Activated T-cell treated with anti-CD3 and anti-CD28 coated beads, Interleukin-2, amount 50 U/mL, for 72 hours (primary cell): Measurements from ENCODE around the gene CTBP2. TPM values are rescaled to one million over a fixed set of nuclear protein-coding genes. Genes with fewer than 3 reads are reported as not detected.

Experiments
- ATAC-seq, 2 donors: fragments of 150-1000 bp; cut with Tn5 transposase; replicated peaks in 1 of 2; 2 replicates each; pipeline ENCODE4 v1.10.0; 2021; ENCODE audit warnings: moderate library complexity in 2 of 2, mild to moderate bottlenecking in 1 of 2
- DNase-seq, 2 donors: peaks; one replicate each; pipeline ENCODE4 v3.0.0; 2021 to 2022; ENCODE audit warnings: mixed read lengths in 1 of 2
- H3K27ac Mint-ChIP-seq: one replicate; pipeline ENCODE4 v1.8.0; 2022; ENCODE audit warnings: mild to moderate bottlenecking, moderate library complexity, mixed read lengths
- H3K27me3 Mint-ChIP-seq: one replicate; pipeline ENCODE4 v1.8.0; 2022; ENCODE audit warnings: low read depth, mixed read lengths
- H3K36me3 Mint-ChIP-seq, 2 donors: one replicate each; pipeline ENCODE4 v1.8.0; 2022; ENCODE audit warnings: mixed read lengths in 2 of 2, mild to moderate bottlenecking in 1 of 2; ENCODE audit not compliant: insufficient read depth in 2 of 2
- H3K4me1 Mint-ChIP-seq: one replicate; pipeline ENCODE4 v1.8.0; 2022; ENCODE audit warnings: low read depth, mixed read lengths
- H3K4me3 Mint-ChIP-seq, 2 donors: one replicate each; pipeline ENCODE4 v1.8.0; 2022; ENCODE audit warnings: mild to moderate bottlenecking in 2 of 2, mixed read lengths in 2 of 2, moderate library complexity in 2 of 2
- H3K9me3 Mint-ChIP-seq, 2 donors: one replicate each; pipeline ENCODE4 v1.8.0; 2022; ENCODE audit warnings: mixed read lengths in 2 of 2
- total RNA-seq, 2 donors: library from RNA; stranded (reverse); gene quantifications; one replicate each; pipeline ENCODE4 v1.2.3, GENCODE V29; 2022

CTBP2 gene
- total RNA-seq, 2 donors from 2014 or later: 0.72 to 2.5 TPM

GRCh38 chr10:125141150-125141859 is 19.1 kb downstream of the CTBP2 start:
- H3K4me3 Mint-ChIP-seq: no peak overlapping the region
- DNase-seq (no peak), ATAC-seq (no peak)
- H3K4me1 Mint-ChIP-seq: no peaks in the 10 kb centered on the region
- no peak overlapping the region for H3K27ac Mint-ChIP-seq
- no peaks in the 10 kb centered on the region for H3K9me3 Mint-ChIP-seq
- H3K27me3 Mint-ChIP-seq: no peaks in the 10 kb centered on the region
- H3K36me3 Mint-ChIP-seq: no peaks in the 10 kb centered on the region

- no peak overlapping the region for H3K27ac Mint-ChIP-seq
- H3K4me3 Mint-ChIP-seq: no peak overlapping the region
- no peak for DNase-seq
- no peaks in the 10 kb centered on the region for H3K4me1 Mint-ChIP-seq
- H3K27me3 Mint-ChIP-seq: no peaks in the 10 kb centered on the region
- no peak for ATAC-seq
- no peaks in the 10 kb centered on the region for H3K9me3 Mint-ChIP-seq
- H3K36me3 Mint-ChIP-seq: no peaks in the 10 kb centered on the region
Observed at GRCh38 chr10:125140151-125140550, 20.2 kb downstream of the CTBP2 start.

- H3K9me3 Mint-ChIP-seq: no peaks in the 10 kb centered on the region
Observed at GRCh38 chr10:125137601-125138438, 22.5 kb downstream of the CTBP2 start.

GRCh38 chr10:125136087-125136486 is 24.3 kb downstream of the CTBP2 start:
- no peak overlapping the region for H3K27ac Mint-ChIP-seq
- H3K9me3 Mint-ChIP-seq: no peaks in the 10 kb centered on the region
- no peak overlapping the region for H3K4me3 Mint-ChIP-seq
- H3K4me1 Mint-ChIP-seq: no peaks in the 10 kb centered on the region
- ATAC-seq (no peak), DNase-seq (no peak)
- no peaks in the 10 kb centered on the region for H3K27me3 Mint-ChIP-seq
- no peaks in the 10 kb centered on the region for H3K36me3 Mint-ChIP-seq

More at GRCh38 chr10:125137601-125138438, 22.5 kb downstream of the CTBP2 start:
- ATAC-seq (no peak), DNase-seq (no peak)
- Mint-ChIP-seq H3K27me3 (no peaks in the 10 kb centered on the region), H3K36me3 (no peaks in the 10 kb centered on the region), H3K4me1 (no peaks in the 10 kb centered on the region), H3K27ac (no peak overlapping the region), H3K4me3 (no peak overlapping the region)

- Mint-ChIP-seq H3K9me3 (no peaks in the 10 kb centered on the region), H3K4me3 (no peak overlapping the region), H3K4me1 (no peaks in the 10 kb centered on the region), H3K36me3 (no peaks in the 10 kb centered on the region), H3K27ac (no peak overlapping the region), H3K27me3 (no peaks in the 10 kb centered on the region)
- DNase-seq: no peak
- ATAC-seq: no peak
Observed at GRCh38 chr10:125135771-125136035, 24.7 kb downstream of the CTBP2 start.

GRCh38 chr10:125134916-125135770 is 25.2 kb downstream of the CTBP2 start:
- DNase-seq (no peak), ATAC-seq (no peak)
- no peaks in the 10 kb centered on the region for H3K36me3 Mint-ChIP-seq
- no peaks in the 10 kb centered on the region for H3K4me1 Mint-ChIP-seq
- no peaks in the 10 kb centered on the region for H3K27me3 Mint-ChIP-seq
- no peaks in the 10 kb centered on the region for H3K9me3 Mint-ChIP-seq
- no peak overlapping the region for H3K4me3 Mint-ChIP-seq
- no peak overlapping the region for H3K27ac Mint-ChIP-seq

- no peaks in the 10 kb centered on the region for H3K4me1 Mint-ChIP-seq
- ATAC-seq: no peak
- H3K27me3 Mint-ChIP-seq: no peaks in the 10 kb centered on the region
- no peaks in the 10 kb centered on the region for H3K9me3 Mint-ChIP-seq
- no peaks in the 10 kb centered on the region for H3K36me3 Mint-ChIP-seq
- no peak overlapping the region for H3K27ac Mint-ChIP-seq
- no peak overlapping the region for H3K4me3 Mint-ChIP-seq
- DNase-seq: no peak
Observed at GRCh38 chr10:125134483-125134848, 25.9 kb downstream of the CTBP2 start.

GRCh38 chr10:125133696-125134482 is 26.5 kb downstream of the CTBP2 start:
- Mint-ChIP-seq H3K27ac (no peak overlapping the region), H3K4me3 (no peak overlapping the region), H3K36me3 (no peaks in the 10 kb centered on the region), H3K9me3 (no peaks in the 10 kb centered on the region), H3K4me1 (no peaks in the 10 kb centered on the region), H3K27me3 (no peaks in the 10 kb centered on the region)
- DNase-seq (no peak), ATAC-seq (no peak)

- Mint-ChIP-seq H3K27me3 (peaks cover under 1% of the 10 kb centered on the region), H3K27ac (no peak overlapping the region), H3K4me1 (no peaks in the 10 kb centered on the region), H3K36me3 (no peaks in the 10 kb centered on the region), H3K4me3 (no peak overlapping the region), H3K9me3 (no peaks in the 10 kb centered on the region)
- ATAC-seq: no peak
- DNase-seq: no peak
Observed at GRCh38 chr10:125132344-125132743, 28.0 kb downstream of the CTBP2 start.

GRCh38 chr10:125130916-125131315 is 29.4 kb downstream of the CTBP2 start:
- H3K36me3 Mint-ChIP-seq: no peaks in the 10 kb centered on the region
- H3K27ac Mint-ChIP-seq: no peak overlapping the region
- ATAC-seq (no peak), DNase-seq (no peak)
- H3K4me3 Mint-ChIP-seq: no peak overlapping the region
- peaks cover 7% of the 10 kb centered on the region for H3K27me3 Mint-ChIP-seq
- no peaks in the 10 kb centered on the region for H3K4me1 Mint-ChIP-seq
- H3K9me3 Mint-ChIP-seq: no peaks in the 10 kb centered on the region

- no peak overlapping the region for H3K4me3 Mint-ChIP-seq
- DNase-seq: no peak
Observed at GRCh38 chr10:125130260-125130659, 30.1 kb downstream of the CTBP2 start.

GRCh38 chr10:125129076-125129458 is 31.3 kb downstream of the CTBP2 start:
- H3K27ac Mint-ChIP-seq: no peak overlapping the region
- peaks cover 7% of the 10 kb centered on the region for H3K27me3 Mint-ChIP-seq
- H3K4me1 Mint-ChIP-seq: no peaks in the 10 kb centered on the region
- H3K36me3 Mint-ChIP-seq: no peaks in the 10 kb centered on the region
- no peak overlapping the region for H3K4me3 Mint-ChIP-seq
- ATAC-seq: no peak
- no peak for DNase-seq
- H3K9me3 Mint-ChIP-seq: no peaks in the 10 kb centered on the region

More at GRCh38 chr10:125130260-125130659, 30.1 kb downstream of the CTBP2 start:
- Mint-ChIP-seq H3K27ac (no peak overlapping the region), H3K9me3 (no peaks in the 10 kb centered on the region), H3K4me1 (no peaks in the 10 kb centered on the region), H3K36me3 (no peaks in the 10 kb centered on the region), H3K27me3 (peaks cover 7% of the 10 kb centered on the region)
- no peak for ATAC-seq
